ENCODE measurements around the gene EXOC6B. TPM values are rescaled to one million over a fixed set of nuclear protein-coding genes. Genes with fewer than 3 reads are reported as not detected.
A peak's percentile ranks its signal among the peaks of the same experiment; 100 is the strongest.

The EXOC6B gene
- total RNA-seq, 1 donor = 24.6 TPM

DNA sequence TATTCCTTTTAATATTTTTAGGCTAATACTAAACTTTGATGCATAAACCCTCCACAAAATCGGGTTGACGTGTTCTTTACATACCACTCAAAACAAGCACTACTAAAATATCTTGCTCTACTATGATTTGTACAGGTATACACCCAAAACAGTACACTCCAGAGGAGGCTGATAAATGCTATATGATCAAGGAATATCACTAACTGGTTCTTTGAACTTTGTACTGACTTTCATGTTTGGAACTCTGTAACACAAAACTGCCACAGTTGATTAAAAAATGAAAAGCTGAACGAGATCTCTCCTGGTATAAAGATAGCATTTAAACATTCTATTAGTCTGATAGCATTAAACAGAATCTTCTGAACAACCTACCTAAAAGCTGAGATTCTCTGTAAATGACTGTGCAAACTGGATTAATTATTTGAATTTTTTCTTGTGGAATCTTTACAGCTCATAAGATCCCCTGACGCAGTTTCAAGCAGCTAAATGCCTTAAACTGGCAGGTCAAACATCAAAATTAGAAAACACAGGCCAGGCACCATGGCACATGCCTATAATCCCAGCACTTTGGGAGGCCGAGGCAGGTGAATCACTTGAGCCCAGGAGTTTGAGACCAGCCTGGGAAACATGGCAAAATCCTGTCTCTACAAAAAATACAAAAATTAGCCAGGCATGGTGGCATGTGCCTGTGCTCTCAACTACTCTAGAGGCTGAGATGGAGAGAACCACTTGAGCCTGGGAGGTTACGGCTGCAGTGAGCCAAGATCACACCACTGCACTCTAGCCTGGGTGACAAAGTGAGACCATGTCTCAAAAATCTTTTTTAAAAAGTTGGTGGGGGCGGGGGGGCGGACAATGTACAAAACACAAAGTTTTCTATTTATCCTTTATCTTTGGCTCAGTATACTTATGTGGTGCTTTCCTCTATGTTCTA, 150.6 kb downstream of the EXOC6B start:
- H3K27ac ChIP-seq (ENCODE audit: low read depth, low read length) = no peak overlapping the region
- DNase-seq (ENCODE audit: insufficient read length, low spot score, missing footprints) = no peak
- no peaks in the 10 kb centered on the region for H3K27me3 ChIP-seq (ENCODE audit: insufficient read depth, low read length)
- no peaks in the 10 kb centered on the region for H3K36me3 ChIP-seq (ENCODE audit: insufficient read depth, low read length)
- no peak overlapping the region for H3K4me3 ChIP-seq (ENCODE audit: insufficient read depth, low read length)
- no peaks in the 10 kb centered on the region for H3K9me3 ChIP-seq (ENCODE audit: low read depth, low read length)
- no peaks in the 10 kb centered on the region for H4K20me1 ChIP-seq (ENCODE audit: insufficient read depth, low read length)
- peaks cover 4% of the 10 kb centered on the region for H3K4me1 ChIP-seq (ENCODE audit: insufficient read depth, low read length)
- no peak overlapping the region for H2AFZ ChIP-seq (ENCODE audit: low read length)
- H3K79me2 ChIP-seq (ENCODE audit: insufficient read depth, low read length) = no peaks in the 10 kb centered on the region
- TF ChIP-seq, protein P1, sequence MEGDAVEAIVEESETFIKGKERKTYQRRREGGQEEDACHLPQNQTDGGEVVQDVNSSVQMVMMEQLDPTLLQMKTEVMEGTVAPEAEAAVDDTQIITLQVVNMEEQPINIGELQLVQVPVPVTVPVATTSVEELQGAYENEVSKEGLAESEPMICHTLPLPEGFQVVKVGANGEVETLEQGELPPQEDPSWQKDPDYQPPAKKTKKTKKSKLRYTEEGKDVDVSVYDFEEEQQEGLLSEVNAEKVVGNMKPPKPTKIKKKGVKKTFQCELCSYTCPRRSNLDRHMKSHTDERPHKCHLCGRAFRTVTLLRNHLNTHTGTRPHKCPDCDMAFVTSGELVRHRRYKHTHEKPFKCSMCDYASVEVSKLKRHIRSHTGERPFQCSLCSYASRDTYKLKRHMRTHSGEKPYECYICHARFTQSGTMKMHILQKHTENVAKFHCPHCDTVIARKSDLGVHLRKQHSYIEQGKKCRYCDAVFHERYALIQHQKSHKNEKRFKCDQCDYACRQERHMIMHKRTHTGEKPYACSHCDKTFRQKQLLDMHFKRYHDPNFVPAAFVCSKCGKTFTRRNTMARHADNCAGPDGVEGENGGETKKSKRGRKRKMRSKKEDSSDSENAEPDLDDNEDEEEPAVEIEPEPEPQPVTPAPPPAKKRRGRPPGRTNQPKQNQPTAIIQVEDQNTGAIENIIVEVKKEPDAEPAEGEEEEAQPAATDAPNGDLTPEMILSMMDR (IDR thresholded peaks at IDR 0.05; ENCODE audit: extremely low read depth, low read depth, low read length) = no peak
- H3K4me2 ChIP-seq (ENCODE audit: insufficient read depth, low read length) = no peak overlapping the region

DNA sequence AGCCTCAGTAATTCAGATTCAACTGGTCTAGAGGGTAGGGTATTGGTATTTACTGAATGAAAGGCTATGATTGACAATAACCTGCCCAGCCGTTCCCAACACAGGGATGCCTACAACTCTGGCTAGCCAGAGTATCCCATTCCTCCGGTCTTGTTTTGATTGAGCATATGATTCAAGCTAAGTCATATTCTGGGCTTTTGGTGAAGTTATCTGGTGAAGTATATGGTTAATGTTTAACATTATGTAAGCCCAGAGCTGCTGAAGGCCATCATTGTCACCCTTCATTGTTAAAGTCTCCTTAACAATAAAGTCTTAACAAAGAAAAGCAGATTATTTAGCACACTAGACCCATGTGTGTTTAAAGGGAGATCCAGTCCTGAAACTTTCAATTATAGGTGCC, 152.6 kb downstream of the EXOC6B start:
- Histone ChIP-seq H3K4me3 (ENCODE audit: insufficient read depth, low read length) (no peak overlapping the region), H3K4me2 (ENCODE audit: insufficient read depth, low read length) (no peak overlapping the region), H3K27ac (ENCODE audit: low read depth, low read length) (no peak overlapping the region), H3K4me1 (ENCODE audit: insufficient read depth, low read length) (peaks cover 12% of the 10 kb centered on the region), H3K27me3 (ENCODE audit: insufficient read depth, low read length) (no peaks in the 10 kb centered on the region), H4K20me1 (ENCODE audit: insufficient read depth, low read length) (no peaks in the 10 kb centered on the region), H3K36me3 (ENCODE audit: insufficient read depth, low read length) (no peaks in the 10 kb centered on the region), H2AFZ (ENCODE audit: low read length) (no peak overlapping the region), H3K79me2 (ENCODE audit: insufficient read depth, low read length) (no peaks in the 10 kb centered on the region), H3K9me3 (ENCODE audit: low read depth, low read length) (no peaks in the 10 kb centered on the region)
- TF ChIP-seq, protein P1 (IDR thresholded peaks at IDR 0.05; ENCODE audit: extremely low read depth, low read depth, low read length) = no peak
- peak; percentile 65 for DNase-seq (ENCODE audit: insufficient read length, low spot score, missing footprints)

DNA sequence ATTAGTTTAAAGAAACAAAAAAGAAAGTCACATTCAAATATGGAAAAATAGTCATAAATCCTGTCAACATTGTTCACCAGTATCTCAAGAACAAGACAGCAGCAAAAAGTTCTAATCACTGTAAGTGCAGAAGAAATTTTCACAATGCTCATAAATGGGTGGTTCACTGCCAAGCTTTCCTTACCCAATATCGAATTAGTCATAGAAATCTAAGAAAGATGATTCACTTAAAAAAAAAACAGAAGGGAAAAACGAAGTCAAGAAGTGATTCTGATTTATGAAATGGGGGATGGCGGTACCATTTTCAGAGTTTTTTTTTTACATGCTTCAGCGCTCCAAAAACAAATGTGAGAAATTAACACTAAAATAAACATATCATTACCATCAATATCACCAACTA, 156.7 kb downstream of the EXOC6B start:
- Histone ChIP-seq H3K9me3 (ENCODE audit: low read depth, low read length) (no peaks in the 10 kb centered on the region), H3K36me3 (ENCODE audit: insufficient read depth, low read length) (no peaks in the 10 kb centered on the region), H3K4me2 (ENCODE audit: insufficient read depth, low read length) (peak overlapping the region; percentile 44), H3K27me3 (ENCODE audit: insufficient read depth, low read length) (no peaks in the 10 kb centered on the region), H4K20me1 (ENCODE audit: insufficient read depth, low read length) (peaks cover 6% of the 10 kb centered on the region), H3K4me3 (ENCODE audit: insufficient read depth, low read length) (no peak overlapping the region), H2AFZ (ENCODE audit: low read length) (no peak overlapping the region), H3K79me2 (ENCODE audit: insufficient read depth, low read length) (peaks cover 1% of the 10 kb centered on the region), H3K4me1 (ENCODE audit: insufficient read depth, low read length) (peaks cover 12% of the 10 kb centered on the region), H3K27ac (ENCODE audit: low read depth, low read length) (no peak overlapping the region)
- peak; percentile 67 for DNase-seq (ENCODE audit: insufficient read length, low spot score, missing footprints)
- TF ChIP-seq, protein P1 (IDR thresholded peaks at IDR 0.05; ENCODE audit: extremely low read depth, low read depth, low read length) = no peak

DNA sequence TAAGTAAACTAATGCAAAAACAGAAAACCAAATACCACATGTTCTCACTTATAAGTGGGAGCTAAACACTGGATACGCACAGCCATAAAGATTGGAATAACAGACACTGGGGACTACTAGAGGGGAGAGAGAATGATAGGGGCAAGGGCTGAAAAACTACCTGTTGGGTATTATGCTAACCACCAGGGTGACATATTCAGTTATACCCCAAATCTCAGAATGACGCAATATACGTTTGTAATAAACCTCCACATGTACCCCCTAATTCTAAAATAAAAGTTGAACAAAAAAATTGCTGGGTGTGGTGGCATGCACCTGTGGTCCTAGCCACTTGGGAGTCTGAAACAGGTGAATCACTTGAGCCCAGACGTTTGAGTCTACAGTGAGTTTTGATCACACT, 157.2 kb downstream of the EXOC6B start:
- TF ChIP-seq, protein P1 (IDR thresholded peaks at IDR 0.05; ENCODE audit: extremely low read depth, low read depth, low read length) = no peak
- Histone ChIP-seq H3K27me3 (ENCODE audit: insufficient read depth, low read length) (no peaks in the 10 kb centered on the region), H4K20me1 (ENCODE audit: insufficient read depth, low read length) (peaks cover 6% of the 10 kb centered on the region), H3K9me3 (ENCODE audit: low read depth, low read length) (no peaks in the 10 kb centered on the region), H3K4me2 (ENCODE audit: insufficient read depth, low read length) (no peak overlapping the region), H3K4me1 (ENCODE audit: insufficient read depth, low read length) (peaks cover 12% of the 10 kb centered on the region), H2AFZ (ENCODE audit: low read length) (no peak overlapping the region), H3K27ac (ENCODE audit: low read depth, low read length) (no peak overlapping the region), H3K4me3 (ENCODE audit: insufficient read depth, low read length) (no peak overlapping the region), H3K79me2 (ENCODE audit: insufficient read depth, low read length) (peaks cover 2% of the 10 kb centered on the region), H3K36me3 (ENCODE audit: insufficient read depth, low read length) (no peaks in the 10 kb centered on the region)
- no peak for DNase-seq (ENCODE audit: insufficient read length, low spot score, missing footprints)

Measured in osteoblast (primary cell).